T follicular helper cell (primary cell): ENCODE measurements around the gene RDX.

Experiments used
- DNase-seq: peaks from one replicate; pipeline ENCODE4 v3.0.0-alpha.2; 2020; ENCODE audit warnings: low read depth

The RDX gene

DNA sequence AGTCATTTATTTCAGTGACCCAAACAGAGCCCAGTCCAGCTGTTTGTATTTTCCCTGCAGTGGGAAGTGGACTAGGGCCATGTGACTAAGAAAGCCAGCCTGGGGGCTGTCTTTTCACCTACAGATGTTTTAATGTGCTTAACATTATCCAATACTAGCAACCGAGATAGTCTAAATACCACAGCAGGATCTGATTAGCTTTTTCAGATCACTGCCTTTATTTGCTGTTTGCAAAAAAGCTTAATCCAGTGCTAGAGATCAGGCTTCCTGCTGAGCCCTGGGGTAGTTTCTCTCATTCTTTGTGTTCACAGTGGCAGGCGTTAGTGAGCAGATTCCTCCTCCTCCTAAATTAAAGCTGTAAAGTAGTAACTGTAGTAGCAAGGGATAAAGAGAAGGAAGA is 168.3 kb downstream of the RDX start:
- DNase-seq, result no peak

DNA sequence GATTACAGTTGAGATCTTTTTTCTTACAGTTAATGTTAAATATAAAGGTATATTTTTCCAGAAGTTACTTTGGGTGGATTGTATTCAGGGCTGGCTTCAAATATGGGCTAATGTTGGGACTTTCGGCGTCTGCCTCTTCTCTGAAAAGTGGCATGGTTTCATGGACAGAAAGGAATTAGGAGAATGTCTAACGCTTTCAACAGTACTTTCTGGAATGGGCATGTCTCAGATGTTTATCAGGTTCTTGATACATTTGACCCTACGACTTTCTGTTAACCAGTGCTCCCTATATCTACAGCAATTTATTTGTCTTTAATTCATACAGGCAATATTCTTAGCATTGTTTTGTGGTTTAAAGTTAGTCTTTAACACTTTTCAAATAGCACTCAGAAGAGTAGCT is 169.5 kb downstream of the RDX start:
- DNase-seq, result no peak

DNA sequence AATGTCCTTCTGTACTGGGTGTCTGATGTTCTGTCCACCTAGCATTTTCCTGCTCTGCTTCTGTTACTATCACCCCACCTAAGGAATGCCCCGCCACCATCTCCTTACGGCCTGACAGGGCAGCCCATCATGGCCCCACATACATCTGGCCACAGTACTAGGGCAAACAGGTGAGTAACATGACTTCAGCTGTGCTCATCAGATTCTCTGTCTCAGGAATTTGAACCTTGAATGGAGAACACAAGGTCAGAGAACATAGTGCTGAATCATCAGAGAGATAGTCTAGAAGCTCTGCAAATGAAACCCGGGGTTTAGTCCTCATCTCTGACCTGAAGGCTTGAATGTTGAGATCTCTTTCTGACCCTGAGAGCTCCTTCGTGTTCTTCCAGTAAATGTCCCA is 170.8 kb downstream of the RDX start:
- DNase-seq, result no peak
